ES-I3 (cell line): ENCODE data around the gene MS4A10.

Experiments used
- H3K36me3 ChIP-seq: 2 replicates; pipeline ENCODE4 v1.6.1; 2013; ENCODE audit warnings: mild to moderate bottlenecking, low read length, control low read depth, moderate library complexity; ENCODE audit not compliant: insufficient read depth
- H3K4me1 ChIP-seq: 2 replicates; pipeline ENCODE4 v1.6.1; 2013; ENCODE audit warnings: mild to moderate bottlenecking, control low read depth, low read length; ENCODE audit not compliant: insufficient read depth
- H3K9ac ChIP-seq: 2 replicates; pipeline ENCODE4 v1.6.1; 2013; ENCODE audit warnings: low read depth, mild to moderate bottlenecking, low read length, moderate library complexity
- H3K9me3 ChIP-seq: 2 replicates; pipeline ENCODE4 v1.6.1; 2013; ENCODE audit warnings: mild to moderate bottlenecking, low read length, moderate library complexity; ENCODE audit not compliant: control insufficient read depth, insufficient read depth

MS4A10 gene

DNA sequence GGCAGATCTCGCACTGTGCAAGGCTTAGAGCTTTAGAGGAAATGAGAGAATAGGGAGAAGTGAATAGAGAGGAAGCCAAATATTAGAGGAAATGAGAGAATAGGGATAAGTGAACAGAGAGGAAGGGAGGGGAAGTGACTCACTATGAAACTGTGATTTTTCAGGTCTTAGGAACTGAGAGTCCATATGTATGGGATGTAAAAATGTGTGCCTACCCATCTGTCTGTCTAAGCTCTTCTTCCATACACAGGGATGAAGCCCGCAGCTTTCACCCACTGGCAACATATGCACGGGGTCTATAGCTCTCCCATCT, 50.4 kb downstream of the MS4A10 start:
- H3K9me3 ChIP-seq: peaks cover 2% of the 10 kb centered on the region; the same call in 1 of the 2 replicates
- no peaks in the 10 kb centered on the region for H3K36me3 ChIP-seq
- no peak overlapping the region for H3K9ac ChIP-seq
- no peaks in the 10 kb centered on the region for H3K4me1 ChIP-seq

DNA sequence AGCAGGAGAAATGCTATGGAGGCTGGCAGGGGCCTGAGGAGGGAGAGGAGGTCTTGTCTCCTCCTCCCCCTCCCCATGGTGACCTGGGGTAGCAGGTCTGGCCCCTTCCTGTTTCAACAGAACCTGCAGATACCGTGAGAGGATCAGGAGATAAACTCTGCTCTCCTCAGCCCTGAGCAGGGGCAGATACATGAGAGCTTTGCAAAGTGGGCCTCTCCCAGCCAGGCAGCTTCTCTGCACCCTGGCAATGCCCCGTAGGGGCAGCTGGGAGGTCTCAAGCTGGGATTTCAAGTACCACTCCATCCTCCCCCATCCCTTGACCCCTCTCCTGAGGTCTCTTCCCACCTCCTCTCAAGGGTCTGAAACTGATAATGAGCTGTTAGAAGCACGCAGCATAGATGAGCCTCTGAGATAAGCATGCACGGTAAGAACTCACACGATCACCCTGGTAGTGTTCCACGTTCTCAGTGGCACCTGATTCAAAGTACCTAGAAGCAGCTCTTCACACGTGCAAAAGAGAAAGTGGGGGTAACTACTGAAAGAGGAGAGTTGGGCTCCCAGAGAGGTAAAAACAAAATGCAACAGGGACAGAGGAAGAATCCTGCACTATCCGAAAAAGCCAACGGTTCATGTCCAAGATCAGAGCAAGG, 51.9 kb downstream of the MS4A10 start:
- no peaks in the 10 kb centered on the region for H3K9me3 ChIP-seq
- H3K9ac ChIP-seq: no peak overlapping the region
- no peaks in the 10 kb centered on the region for H3K36me3 ChIP-seq
- peaks cover 7% of the 10 kb centered on the region; the same call in 1 of the 2 replicates for H3K4me1 ChIP-seq

DNA sequence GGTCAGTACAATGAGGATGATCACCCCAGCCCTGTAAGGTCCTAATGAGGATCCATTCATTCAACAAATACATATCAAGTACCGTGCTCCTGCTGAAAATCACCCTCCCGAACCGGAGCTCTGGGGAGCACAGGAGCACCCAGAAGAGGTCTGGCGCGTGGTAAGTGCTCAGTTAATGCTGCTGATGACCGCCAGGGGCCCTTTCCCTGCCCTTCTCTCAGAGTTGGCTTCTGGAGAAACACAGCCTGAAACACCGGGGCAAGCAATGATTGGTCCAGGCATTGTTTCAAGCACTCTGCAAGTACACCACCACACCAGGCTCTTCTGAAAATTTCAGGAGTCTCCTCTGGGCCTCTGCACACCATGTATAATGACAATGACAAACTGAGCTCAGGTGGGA, 53.0 kb downstream of the MS4A10 start:
- Histone ChIP-seq H3K36me3 (no peaks in the 10 kb centered on the region), H3K9me3 (no peaks in the 10 kb centered on the region), H3K9ac (no peak overlapping the region), H3K4me1 (peaks cover 7% of the 10 kb centered on the region; the same call in 1 of the 2 replicates)

DNA sequence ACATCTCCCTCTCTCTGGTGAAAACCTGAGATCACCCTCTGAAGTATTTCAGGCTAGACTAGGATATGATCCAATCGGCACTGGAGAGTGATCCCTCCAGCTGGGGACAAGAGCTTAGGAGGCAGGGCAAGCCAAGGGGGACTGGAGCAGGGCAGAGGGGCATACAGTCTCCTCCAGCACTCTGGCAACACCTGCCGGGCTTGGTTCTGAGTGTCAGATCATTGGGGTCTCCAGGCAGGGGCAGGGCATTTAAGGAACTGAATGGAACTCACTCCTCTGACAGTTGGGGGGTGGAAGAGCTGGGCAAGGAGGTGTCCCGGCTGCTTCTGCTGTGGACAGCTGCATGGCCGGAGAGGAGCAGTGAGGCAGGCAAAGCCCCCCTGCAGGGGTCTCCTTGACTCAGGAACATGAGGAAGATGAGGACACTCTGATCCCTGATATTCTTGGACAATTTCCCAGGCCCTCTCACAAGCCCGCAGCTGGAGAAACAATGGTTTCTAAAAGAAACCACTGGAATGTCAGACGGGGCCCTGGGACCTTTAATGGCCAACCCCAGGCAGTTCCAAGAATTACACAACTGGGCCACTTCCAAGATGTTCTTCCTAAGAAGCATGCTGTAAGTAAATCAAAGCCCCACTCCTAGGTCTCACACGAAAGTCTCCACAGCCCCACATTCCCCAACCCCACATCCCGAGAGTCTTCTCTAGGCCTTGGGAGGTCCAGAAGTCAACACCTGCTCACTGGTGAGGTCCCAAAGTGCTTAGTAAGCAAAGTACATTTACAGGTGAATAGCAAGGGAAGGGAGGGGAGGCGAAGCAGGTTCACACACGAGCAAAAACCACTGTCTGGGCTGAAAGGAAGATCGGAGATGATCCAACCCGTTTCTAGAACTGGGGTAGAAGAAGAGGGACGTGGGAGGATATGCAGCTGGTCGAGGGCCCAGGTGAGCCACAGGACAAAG, 55.6 kb downstream of the MS4A10 start:
- Histone ChIP-seq H3K36me3 (no peaks in the 10 kb centered on the region), H3K9ac (peak overlapping the region; percentile 42; the same call in 1 of the 2 replicates), H3K9me3 (no peaks in the 10 kb centered on the region), H3K4me1 (peaks cover 16% of the 10 kb centered on the region)

DNA sequence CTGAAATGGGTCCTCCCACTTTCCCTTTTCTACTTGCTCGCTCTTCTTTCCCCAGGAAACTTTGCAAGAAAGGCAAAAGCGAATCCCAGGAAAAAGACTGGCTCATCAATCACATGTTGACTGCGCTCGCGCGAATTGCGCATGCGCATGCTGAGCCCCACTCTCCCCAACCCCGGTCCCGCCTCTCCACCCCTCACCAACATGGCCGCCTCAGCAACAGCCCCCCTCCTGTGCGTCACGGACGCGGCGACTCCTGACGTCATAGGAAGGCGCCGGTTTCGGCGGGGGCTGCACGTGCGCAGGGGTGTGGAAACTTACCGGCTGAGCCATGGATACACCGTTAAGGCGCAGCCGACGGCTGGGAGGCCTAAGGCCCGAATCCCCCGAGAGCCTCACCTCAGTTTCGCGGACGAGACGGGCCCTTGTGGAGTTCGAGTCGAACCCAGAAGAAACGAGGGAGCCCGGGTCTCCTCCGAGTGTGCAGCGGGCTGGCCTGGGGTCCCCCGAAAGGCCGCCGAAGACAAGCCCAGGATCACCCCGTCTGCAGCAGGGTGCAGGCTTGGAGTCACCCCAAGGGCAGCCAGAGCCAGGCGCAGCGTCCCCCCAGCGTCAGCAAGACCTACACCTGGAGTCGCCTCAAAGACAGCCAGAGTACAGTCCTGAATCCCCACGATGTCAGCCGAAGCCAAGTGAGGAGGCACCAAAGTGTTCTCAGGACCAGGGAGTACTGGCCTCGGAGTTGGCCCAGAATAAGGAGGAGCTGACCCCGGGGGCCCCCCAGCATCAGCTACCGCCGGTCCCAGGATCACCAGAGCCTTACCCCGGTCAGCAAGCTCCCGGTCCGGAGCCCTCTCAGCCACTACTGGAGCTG, 56.9 kb downstream of the MS4A10 start, which contains the start of gene CCDC86:
Gene CCDC86 (plus strand): TSS at position 317 of the 871 bp plus-strand sequence. CDS start 12 bp downstream, at position 329.
- peaks cover 16% of the 10 kb centered on the region for H3K4me1 ChIP-seq

DNA sequence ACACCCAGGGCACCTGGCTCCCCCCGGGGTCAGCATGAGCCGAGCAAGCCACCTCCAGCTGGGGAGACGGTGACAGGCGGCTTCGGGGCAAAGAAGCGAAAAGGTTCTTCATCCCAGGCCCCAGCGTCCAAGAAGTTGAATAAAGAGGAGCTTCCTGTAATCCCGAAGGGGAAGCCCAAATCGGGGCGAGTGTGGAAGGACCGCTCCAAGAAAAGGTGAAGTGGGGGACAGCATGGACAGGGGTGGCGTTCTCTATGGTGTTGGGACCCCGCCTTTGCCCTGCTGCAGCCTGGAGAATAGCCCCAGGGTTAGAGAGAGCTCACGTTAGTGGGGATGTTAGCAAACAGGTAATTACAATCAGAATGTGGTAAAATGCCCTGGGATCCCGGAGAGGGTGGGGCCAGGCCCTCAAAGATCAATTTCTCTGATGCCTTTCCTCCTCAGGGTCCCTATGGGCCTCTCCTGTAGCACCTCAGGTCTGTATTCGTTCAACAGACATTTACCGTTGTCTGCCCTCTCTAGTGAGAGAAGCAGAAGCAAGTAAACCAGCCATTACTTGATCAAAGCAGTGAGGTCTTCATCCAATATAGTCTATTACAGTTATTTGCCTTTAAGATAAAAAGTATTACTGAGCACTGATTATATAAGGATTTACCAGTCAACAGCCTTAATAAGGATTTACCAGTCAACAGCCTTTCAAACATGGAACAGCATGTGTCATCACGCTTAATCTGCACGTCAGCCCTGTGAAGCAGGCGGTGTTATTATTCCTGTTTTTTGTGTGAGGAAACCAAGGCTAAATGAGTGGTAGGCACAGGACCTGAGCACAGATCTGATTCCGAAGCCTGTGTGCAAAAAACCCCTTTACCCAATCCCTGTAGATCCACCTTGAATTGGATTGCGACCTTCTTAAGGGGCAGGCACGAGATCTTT, 57.8 kb downstream of the MS4A10 start:
- Histone ChIP-seq H3K4me1 (peaks cover 16% of the 10 kb centered on the region), H3K9ac (peak overlapping the region; percentile 88), H3K9me3 (no peaks in the 10 kb centered on the region), H3K36me3 (no peaks in the 10 kb centered on the region; the same call in 1 of the 2 replicates)

More for the DNA sequence above, 56.9 kb downstream of the MS4A10 start, which contains the start of gene CCDC86:
- no peaks in the 10 kb centered on the region for H3K36me3 ChIP-seq
- H3K9ac ChIP-seq: peak within 1 kb of the TSS; percentile 88
- H3K9me3 ChIP-seq: no peaks in the 10 kb centered on the region

DNA sequence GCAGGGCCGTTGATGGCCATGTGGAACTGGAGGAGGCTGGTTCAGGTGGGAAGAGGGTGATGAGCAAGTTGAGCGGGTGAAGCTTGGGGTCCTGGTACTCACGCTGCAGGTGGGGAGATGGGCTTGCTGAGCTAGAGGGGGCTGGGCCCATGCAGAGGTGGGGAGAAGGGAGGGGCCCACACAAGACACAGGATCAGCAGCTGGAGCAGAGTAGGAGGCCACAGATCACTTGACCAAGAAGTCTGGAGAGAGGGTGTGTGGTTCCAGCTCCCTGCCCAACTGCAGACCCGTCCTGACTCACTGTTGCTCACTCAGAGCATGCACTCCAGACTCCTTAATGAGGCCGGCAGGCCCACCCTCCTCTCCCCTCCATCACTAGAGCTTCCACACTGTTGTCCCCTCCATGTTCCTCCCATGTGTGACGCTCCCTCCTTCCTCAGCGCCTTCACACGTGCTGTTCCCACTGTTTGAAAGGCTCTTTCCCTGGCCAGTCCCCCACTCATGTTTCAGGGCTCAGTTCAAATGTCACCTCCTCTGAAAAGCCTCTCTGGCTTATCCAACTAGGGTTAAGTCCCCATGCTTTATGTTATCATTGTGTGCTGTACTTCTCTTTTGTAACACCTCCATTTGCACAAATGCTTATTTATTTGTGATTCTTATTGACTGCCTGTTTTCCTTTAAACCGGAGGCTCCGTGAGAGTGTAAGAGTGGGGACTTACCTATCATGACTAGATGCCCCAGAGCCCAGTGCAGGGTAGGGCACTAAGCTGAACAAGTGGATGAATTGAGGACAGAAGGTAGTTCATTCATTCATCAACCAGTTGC, 59.1 kb downstream of the MS4A10 start:
- no peaks in the 10 kb centered on the region; the same call in 1 of the 2 replicates for H3K36me3 ChIP-seq
- H3K9ac ChIP-seq: no peak overlapping the region; the same call in 1 of the 2 replicates
- peaks cover 16% of the 10 kb centered on the region for H3K4me1 ChIP-seq
- H3K9me3 ChIP-seq: no peaks in the 10 kb centered on the region

DNA sequence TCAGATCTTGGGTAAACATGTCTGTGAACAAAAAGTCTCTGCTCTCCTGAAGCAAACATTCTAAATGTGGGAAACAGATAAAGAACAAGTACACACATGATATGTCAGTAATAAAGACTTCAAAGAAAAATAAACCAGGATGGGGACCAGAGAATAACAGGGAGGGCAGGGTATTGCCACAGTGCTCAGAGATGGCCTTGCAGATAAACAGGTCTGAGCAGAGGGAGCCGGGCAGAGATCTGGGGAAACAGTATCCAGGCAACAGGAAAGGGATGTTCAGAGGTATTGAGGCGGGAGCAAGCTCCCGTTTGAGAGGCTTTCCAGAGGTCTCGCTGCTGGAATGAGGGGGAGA, 59.7 kb downstream of the MS4A10 start:
- Histone ChIP-seq H3K4me1 (peaks cover 16% of the 10 kb centered on the region), H3K9me3 (no peaks in the 10 kb centered on the region), H3K9ac (no peak overlapping the region), H3K36me3 (no peaks in the 10 kb centered on the region; the same call in 1 of the 2 replicates)

DNA sequence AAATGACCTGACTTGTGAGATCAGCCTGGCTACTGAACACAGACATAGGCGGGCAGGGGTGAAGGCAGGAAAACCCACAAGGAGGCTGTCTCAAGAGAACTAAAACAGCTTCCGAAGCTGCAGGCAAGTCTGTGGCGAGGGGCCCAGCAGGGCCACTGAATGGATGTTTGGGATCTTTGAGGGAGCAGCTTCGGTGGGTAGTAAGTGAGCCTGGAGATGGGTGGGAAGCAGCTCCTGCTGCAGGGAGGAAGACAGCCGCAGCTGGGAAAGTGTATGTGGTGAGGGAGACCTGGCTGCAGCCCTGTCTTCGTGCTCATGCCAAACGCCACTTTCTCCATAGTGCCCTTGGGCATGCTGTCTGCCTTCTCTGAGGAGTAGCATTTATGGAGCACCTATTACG, 60.2 kb downstream of the MS4A10 start:
- no peak overlapping the region for H3K9ac ChIP-seq

DNA sequence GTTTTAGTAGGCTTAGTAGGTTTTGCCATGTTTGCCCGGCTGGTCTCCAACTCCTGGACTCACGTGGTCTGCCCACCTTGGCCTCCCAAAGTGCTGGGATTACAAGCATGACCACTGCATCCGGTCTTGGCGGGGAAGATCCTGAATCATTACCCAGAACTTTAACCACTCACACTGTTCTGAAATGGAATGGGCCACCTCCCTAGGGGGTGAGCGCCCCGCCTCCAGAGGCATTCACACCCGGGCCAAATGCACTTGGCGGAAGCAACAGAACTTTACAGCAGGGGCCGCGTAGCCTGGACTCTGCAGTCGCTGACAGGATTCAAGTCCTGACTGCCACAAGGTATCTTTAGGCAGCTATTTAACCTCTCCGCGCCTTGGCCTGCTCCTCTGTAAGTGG, 62.1 kb downstream of the MS4A10 start:
- H3K9me3 ChIP-seq: no peaks in the 10 kb centered on the region
- peaks cover 15% of the 10 kb centered on the region for H3K4me1 ChIP-seq
- no peak overlapping the region for H3K9ac ChIP-seq
- H3K36me3 ChIP-seq: peaks cover 5% of the 10 kb centered on the region

More for the DNA sequence above, 60.2 kb downstream of the MS4A10 start:
- peaks cover 16% of the 10 kb centered on the region for H3K4me1 ChIP-seq
- H3K9me3 ChIP-seq: no peaks in the 10 kb centered on the region
- no peaks in the 10 kb centered on the region; the same call in 1 of the 2 replicates for H3K36me3 ChIP-seq

DNA sequence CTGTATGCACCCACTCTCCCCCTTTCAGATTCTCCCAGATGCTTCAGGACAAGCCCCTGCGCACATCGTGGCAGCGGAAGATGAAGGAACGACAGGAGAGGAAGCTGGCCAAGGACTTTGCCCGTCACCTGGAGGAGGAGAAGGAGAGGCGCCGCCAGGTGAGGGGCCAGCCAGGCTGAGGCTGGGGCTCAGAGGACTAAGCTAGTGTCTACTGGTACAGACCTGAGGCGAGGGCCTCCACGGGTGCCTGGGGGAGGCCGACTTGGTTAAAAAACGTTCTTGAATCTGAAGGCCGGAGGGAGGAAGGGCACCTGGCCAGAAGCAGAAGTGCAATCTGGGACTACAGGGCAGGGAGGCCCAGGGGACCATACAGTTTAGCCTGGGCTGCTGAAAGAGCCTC, 62.8 kb downstream of the MS4A10 start:
- Histone ChIP-seq H3K9ac (no peak overlapping the region), H3K36me3 (peaks cover 5% of the 10 kb centered on the region), H3K4me1 (peaks cover 15% of the 10 kb centered on the region), H3K9me3 (no peaks in the 10 kb centered on the region)

DNA sequence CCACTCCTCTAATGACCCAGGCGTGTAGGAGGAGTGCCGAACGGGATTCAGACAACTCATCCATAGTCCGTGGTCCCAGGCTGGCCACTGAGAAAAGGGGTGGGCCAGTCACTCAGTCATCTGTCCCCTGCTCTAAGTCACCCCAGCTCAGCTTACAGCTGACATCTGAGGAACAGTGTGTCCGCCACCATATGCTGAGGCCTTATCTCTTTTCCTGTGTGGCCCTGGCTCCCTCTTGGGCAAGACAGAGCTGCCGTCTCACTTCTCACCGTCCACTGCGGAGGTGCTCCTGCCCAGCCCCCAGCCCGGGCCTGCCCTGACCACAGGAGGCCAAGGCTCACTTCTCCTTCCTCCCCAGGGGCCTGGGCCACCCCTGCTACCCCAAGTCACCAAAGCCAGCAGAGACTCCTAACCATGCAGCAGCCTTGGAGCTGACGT, 63.6 kb downstream of the MS4A10 start:
- no peak overlapping the region for H3K9ac ChIP-seq
- no peaks in the 10 kb centered on the region for H3K9me3 ChIP-seq
- H3K36me3 ChIP-seq: peaks cover 5% of the 10 kb centered on the region
- peaks cover 12% of the 10 kb centered on the region for H3K4me1 ChIP-seq
